GM21515 (cell line): ENCODE data around the gene EVPL.

Source experiments
- ATAC-seq: cut with Tn5 transposase; IDR thresholded peaks from one replicate; pipeline ENCODE4 v1.9.1; 2021; ENCODE audit not compliant: unreplicated experiment

EVPL gene

DNA sequence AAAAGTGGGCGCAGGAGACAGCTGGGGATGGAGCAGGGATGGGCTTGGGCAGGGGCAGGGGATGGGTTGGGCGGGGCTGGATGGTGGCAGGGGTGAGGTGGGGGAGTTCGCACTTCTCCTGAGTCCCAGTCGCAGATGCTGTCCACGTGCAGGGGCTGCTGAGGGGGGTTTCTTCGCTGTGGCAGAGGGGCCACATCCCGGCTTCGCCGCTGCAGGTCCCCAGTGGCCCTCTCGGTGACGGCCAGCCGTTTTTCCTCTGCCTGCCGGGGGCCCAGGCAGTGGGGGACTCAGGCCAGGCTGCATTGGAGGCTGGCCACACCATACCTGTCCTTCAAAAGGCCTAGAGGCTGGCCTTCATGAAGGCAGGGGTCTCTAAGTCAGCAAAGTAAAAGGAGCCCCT is 8.3 kb downstream of the EVPL start:
- no peak for ATAC-seq

DNA sequence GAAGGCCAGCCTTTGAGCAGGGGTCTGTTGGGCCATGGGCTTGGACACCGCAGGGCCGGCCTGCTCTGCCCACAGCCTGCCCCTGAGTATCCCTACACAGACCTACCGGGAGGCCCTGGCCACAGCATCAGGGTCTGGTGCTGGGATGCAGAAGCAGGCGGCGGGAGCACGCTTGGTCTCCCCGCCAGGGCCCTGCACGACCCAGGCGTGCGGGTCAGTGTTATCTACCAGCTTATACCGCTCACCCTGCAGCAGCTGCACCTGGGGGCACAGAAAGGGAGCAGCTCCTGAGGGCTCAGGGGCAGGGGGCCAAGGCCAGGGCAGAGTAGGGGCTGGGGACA is 8.8 kb downstream of the EVPL start:
- no peak for ATAC-seq

DNA sequence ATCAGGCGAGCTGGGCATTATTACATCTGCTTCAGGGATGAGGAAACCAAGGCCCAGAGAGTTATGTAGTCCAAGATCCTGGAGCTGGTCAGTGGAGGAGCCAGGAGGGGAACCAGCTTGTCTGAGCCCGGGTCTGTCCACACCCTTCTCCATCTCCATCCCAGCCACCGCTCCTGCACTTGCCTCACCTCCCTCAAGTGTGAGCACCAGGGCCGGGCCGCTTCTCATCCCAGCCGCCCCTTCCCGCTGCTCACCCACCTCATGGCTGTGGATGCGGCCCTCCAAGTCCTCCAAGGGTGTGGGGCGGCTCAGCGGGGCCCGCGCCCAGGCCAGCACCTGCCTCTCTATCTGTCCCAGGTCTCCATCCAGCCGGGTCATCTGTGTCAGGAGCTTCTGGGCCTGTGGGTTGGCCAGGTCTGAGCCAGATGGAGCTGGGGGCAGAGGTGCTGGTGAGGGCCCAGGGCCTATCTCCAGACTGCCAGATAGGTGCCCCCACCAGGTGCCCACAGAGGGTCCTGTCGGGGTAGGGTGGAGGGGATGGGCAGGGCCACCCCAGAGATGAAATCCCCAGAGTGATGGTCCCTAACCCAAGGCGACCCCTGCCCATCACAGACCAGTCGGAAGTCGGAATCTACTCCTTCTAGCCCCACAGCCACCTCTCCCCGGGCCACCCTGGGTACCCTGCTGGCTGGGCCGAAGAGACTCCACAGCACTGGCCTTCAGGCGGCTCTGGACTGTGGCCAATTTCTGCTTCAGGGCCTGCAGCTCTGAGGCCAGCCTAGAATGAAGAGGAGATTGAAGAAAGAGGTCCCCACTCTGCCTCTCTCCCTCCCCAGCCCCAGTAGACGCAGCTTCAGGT is 9.4 kb downstream of the EVPL start:
- ATAC-seq, result no peak

DNA sequence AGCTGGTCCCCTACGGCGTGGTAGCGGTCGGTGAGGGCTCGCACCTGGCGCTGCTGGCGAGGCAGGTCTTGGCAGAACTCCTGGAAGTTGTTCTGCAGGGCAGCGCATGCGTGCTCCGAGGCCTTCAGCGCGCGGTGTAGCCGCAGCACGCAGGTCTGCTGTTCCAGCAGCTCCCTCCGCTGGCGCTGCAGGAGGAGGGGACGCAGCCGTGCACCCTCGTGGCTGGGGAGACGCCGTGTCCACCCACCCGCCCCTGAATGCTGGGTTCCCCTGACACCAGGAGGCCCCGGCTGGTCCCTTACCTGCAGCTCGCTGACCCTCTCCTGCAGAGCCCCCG is 12.2 kb downstream of the EVPL start:
- ATAC-seq, result no peak

DNA sequence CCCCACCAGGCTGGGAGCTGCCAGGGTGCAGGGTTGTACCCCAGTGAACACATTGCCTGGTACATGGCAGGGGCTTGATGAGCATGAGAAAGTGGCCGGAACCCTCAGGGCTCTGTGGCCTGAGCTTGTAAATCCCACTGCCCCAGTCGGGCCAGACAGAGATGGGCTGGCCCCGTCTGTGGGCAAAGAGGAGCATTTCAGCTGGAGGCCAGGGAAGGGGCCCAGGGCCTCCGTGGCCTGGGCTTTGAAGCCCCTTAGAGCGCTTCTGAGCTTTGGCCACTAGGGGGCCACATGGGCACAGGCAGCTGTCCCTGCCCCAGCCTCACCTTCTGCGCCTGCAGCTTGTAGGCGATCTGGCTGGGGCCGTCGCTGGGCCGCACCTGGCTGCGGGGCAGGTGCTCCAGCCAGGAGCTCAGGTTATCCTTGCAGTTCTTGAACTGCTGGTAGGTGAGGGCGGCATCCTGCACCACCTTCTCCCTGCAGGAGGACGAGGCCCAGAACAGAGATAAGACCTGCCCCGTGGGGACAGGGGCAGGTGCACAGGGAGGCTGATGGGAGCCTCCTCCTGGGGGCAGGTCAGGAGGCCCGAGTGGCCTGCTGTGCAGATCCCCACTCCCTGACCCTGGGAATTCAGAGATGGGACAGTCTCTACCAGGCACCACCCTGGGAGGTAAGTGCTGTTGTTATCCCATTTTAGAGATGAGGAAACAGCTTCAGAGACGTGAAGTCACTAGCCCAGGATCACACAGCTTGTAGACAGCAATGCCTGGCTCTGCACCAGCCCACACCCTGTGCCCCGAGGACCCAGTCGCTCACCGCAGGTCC is 12.8 kb downstream of the EVPL start:
- ATAC-seq, result peak; percentile 83

DNA sequence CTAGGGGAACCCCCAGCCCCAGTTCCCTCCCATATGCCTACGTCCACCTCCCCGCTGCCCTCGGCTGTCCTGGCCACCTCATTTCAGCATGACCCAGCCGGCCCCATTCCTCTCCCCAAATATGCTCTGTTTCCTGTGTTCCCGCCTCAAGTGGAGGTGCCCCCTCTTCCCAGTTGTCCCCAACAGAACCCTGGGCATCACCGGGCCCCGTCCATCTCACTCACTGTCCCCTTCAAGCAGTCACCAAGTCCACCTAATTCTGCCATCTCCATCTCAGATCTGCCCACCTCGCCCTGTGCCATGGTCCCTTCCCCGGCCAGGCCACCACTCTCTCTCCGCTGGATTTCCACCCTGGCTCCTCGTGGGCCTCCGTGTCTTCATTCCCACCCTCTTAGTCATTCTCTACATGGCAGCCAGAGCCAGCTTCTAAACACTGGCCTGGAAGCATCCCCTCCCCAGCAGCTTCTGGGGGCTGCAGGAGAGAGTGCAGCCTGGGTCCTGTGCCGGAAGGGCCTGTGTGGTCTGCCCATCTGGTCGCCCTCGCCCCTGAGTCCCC is 13.7 kb downstream of the EVPL start:
- ATAC-seq, result no peak

DNA sequence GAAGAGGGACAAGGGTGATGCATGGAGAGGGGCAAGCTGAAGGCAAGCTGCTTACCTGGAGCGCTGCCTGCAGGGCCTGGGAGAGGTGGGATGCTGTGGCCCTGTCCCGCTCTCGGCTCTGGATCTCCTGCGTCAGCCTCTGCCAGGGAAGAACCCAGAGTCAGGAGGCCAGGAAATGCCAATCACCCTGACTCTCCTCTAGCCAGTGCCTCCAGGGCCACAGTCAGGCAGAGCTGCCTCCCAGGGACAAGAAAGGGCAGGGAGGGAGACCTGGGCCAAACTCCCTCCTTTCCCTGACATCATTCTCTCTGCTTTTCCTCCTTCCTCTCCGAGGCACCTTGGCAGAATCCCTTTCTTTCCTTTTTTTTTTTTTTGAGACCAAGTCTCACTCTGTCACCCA is 15.2 kb downstream of the EVPL start:
- no peak for ATAC-seq

DNA sequence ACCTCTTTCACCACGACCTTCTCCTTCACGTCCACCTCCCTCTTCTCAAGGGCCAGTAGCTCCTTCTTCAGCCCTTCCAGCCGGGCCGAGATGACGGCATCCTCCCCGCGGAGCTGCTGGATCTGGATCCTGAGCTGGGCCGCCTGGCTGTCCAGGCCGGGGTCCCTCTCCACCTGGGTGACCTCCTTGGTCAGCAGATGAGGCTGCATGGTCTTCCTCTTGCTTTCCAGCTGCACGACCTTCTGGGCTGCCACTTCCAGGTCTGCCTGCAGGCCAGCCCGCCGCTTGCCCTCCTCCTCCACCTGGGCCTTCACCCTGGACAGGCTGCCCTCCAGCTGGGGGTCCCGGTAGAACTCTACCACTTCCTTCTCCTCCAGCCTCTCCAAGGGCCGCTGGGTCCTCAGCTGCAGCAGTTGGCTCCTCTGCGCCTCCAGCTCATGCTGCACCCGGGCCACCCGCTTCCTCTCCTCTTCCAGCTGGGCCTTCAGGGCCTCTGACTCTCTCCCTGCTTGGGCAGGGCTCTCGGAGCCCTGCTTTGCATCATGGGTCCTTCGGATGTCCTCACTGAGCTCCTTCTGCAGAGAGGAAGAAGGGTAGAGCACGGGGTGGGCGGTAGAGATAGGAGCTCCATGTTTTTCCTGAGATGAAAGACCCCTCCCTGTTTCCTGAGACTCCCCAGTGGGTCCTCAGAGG is 17.0 kb downstream of the EVPL start:
- no peak for ATAC-seq

DNA sequence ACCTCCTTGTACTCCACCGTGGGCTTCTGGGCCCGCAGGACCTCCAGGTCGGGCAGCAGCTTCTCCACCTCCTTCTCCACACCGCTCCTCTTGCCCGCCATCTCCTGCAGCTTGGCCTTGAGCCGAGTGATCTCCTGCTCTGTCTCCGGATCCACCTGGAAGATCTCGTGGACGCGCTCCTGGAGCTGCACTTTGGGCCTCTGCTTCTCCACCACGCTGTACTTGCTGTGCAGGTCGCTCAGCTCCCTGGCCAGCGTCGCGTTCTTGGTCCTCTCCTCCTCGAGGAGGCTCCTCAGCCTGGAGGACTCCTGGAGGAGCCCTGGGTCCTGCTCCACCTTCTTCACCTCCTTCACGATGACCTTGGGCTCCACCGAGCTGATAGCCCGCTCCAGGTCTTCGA is 17.7 kb downstream of the EVPL start:
- ATAC-seq, result no peak

DNA sequence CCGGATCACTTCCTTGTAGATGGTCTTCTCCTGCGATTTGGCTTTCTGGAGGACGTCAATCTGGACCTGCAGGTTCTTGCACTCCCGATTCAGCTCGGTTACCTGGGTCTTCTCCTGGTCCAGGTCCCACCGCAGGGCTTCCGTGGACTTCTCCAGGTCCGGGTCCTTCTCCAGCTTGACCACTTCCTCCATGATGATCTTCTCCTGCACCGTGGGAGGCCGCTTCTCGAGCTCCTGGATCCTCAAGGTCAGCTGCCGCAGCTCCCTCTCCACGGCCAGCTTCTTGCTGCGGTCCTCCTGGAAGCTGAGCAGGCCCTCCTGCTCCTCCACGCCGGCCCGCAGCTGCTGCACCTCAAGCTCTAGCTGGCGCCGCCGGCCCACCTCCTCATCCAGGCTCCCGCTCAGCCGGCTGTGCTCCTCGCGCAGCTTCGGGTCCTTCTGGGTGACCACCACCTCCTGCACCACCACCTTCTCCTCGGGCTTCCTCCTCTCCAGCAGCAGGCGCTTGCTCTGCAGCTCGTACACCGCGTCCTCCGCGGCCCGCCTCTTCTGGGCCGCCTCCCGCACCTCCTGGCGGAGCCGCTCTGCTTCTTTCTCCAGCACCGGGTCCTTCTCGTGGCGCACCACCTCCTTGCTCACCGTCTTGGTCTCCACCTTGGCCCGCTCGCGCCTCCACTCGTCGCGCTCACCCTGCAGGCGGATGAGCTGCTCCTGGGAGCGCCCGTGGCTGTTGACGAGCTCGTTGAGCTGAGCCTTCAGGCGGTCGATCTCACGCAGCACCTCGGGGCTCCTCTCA is 18.3 kb downstream of the EVPL start:
- no peak for ATAC-seq

DNA sequence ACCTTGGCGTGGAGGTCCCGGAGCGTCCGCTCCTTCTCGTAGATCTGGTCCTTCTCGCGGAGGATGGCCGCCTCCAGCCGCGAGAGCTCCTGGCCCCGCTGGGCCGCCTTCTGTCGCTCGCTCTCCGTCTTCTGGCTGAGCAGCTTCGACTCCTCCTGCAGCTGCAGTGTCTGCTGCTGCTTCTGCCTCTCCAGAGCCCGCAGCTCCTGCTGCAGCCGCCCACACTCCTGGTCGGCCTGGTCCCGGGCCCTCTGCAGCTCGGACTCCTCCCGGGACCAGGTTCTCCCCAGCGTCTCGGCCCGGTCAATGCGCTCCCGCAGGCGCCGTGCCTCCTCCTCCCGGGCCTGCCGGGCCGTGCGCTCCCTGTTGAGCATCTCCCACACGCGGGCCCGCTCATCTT is 18.9 kb downstream of the EVPL start:
- no peak for ATAC-seq

DNA sequence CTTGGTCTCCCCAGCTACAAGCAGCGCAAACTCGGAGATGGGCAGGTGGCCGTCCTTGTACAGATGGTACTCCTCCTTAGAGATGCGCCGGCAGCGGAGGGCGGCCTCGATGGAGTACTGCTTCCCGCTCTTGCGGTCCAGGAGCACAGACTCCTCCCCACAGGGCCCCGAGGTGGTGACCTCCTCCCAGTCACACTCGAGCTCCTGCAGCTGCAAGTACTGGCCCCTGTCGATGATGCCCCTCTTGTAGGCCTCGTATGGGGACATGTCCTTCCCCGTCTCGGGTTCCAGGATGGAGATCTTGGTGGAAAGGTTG is 19.3 kb downstream of the EVPL start:
- no peak for ATAC-seq

DNA sequence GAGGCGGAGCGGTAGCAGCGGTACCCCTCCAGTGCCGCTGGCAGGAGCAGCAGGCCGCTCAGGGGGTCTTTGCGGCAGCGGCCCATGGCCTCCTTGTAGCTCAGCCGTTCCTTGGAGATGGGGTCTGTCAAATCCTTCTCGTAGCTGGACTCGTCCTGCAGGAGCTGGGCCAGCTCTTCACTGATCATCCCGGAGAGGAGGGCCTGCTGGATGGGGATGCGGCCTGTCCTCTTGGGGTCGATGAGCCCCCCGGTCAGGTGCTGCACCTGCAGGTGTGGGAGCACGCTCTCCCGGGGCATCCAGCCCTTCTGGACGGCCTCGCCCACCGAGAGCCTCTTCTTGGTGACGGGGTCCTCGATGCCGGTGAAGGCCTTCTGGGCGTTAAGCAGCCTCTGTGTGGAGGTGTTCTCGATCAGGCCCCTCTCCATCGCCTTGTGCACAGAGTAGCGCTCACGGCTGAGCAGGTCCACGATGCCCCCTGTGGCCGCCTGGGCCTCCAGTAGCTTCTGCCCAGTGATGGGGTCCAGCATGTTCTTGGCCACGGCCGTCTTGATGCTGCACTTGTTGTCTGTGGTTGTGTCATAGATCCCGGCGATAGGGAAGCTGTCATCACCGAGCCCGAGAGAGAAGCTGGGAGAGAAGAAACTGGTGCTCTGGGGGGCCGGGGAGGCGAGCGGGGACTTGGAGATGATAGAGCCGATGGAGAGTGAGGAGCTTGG is 19.8 kb downstream of the EVPL start:
- ATAC-seq, result no peak

DNA sequence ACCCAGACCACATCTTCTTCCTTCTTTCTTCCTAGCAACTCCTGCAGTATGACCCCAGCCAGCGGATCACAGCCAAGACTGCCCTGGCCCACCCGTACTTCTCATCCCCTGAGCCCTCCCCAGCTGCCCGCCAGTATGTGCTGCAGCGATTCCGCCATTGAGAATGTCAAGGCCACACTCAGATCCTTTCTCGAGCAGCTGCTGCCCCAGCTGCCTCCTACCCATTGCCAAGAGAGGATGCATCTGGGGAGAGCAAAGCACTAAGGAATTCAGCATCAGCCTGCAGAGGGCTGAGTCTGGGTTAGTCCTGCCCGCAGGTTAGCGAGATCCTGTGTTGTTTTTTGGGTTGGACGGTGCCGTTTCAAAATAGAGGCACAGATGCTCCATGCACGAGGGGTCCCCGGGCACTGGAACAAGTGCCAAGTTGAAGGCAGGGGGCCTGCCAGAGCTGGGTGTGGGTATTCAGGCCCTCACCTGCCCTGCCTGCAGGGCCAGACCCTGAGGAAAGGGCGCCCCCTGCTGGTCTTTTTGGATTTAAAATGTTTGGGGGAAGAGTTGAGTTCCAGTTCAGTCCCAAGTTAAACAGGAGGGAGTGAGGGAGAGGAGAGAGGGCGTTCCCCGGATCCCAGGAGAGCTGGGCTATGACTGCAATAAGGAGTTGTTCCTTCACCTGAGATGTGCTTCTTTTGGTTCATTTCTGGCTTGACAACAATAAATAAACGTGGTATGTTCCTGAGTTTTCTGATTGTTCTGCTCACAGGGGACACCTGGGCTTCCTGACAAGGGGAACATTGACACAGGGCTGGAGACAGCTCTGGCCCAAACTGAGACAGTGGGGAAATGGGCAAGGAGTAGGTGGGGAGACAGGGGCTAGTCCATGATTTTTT is 21.6 kb downstream of the EVPL start:
- no peak for ATAC-seq

DNA sequence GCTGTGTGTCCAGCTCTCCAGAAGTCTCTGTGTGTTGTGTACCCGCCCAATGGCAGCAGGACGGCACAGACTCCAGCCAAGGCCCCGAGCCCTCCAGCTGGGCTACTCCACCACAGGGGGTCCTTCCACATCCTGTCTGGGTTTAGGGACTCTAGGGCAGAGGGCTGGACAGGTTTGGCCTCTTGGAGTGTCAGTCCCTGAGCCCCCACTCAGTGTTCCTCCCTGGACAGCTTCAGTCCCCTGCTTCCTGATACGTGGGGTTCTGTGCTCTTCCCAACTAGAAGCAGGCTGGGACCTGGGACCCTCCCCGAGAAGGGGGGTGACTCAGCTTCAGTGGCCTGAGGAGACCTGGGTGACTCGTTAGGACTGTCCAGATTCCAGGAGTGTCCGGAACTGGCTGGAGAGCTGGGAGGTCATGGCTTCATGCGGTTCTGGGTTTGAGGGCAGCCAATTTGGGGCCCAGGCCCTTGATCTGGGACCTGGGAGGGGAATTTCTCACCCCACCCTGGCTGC is 22.3 kb downstream of the EVPL start:
- no peak for ATAC-seq

DNA sequence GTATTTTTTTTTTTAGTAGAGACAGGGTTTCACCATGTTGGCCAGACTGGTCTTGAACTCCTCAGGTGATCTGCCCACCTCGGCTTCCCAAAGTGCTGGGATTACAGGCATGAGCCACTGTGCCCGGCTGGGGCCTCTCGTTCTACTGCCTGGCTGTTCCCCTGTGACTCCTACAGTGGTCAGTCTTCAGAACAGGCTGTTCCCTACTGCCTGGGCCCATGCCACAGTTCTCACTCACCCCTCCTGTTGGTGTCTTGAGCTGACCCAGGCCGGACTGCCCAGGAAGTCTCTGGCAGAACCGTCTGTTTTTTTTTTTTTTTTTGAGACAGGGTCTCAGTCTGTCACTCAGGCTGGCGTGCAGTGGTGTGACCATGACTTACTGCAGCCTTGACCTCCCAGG is 23.2 kb downstream of the EVPL start:
- ATAC-seq, result no peak

DNA sequence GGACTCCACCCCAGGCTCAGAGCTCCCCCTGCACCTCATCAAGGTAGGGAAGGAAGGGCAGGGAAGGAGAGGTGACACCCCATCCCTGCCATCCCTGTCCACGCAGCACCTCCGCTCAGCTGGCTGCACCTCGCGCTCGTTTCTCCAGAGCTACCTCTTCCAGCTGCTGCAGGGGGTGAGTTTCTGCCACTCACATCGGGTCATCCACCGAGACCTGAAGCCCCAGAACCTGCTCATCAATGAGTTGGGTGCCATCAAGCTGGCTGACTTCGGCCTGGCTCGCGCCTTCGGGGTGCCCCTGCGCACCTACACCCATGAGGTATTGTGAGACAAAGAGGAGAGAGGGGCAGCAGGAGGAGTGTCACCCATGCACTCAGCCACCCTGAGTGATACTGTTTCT is 25.0 kb downstream of the EVPL start:
- ATAC-seq, result no peak

DNA sequence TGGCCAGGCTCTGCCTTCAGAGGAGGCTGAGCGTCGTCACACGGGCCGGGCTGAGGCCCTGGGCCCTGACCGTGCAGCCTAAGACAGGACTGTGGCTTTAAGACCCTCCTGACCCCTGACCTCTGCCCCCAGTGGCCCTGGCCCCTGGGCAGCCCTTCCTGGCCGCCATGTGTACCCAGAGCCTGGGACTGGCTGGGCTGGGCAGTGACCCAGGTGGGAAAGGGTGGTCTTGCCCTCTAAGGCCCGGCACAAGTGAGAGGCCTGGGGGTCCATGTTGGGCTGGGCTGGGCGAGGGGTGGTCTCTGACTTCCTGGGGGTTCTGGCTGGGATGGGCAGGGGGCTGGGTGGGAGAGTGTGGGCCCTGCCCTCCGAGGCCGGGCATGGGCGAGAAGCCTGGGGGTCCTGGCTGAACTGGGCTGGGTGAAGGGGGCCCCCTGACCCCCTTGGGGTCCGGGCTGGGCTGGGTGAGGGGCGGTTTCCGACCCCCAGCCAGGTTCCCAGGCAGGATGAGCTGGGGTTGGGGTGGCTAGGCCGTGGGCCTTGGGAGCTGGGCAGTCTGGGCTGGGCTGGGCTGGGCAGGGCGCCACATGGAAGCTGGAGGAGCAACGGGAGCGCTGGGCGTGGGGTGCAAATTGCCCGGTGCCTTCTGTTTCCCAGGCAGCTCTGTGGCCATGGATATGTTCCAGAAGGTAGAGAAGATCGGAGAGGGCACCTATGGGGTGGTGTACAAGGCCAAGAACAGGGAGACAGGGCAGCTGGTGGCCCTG is 26.2 kb downstream of the EVPL start, which contains the start of gene CDK3:
Gene CDK3, plus strand, starts transcription at position 101 of the 767 bp plus-strand sequence. Its CDS starts 571 bp downstream, at position 672.
- no peak for ATAC-seq
